Stomach (tissue), 4 donors: ENCODE data around the gene COL12A1.

Experiments used
- CTCF ChIP-seq, 7 experiments: fragments of 450-650 bp in 4 of 7; fragments of 200-600 bp in 3 of 7; sonication (generic) in 3 of 7; IDR thresholded peaks; one replicate each; pipeline ENCODE4 v1.5.1; 2016 to 2019; ENCODE audit warnings: antibody characterized with exemption in 7 of 7, control low read depth in 2 of 7, mild to moderate bottlenecking in 1 of 7
- POLR2A ChIP-seq, 4 donors: fragments of 450-650 bp; IDR thresholded peaks; one replicate each; pipeline ENCODE4 v1.6.1; 2016; ENCODE audit warnings: antibody characterized with exemption in 4 of 4, control low read depth in 2 of 4, mild to moderate bottlenecking in 1 of 4, moderate library complexity in 1 of 4

GRCh38 chr6:75222261-75222660, 16.4 kb upstream of the COL12A1 start:
- TF ChIP-seq POLR2A (IDR thresholded peaks at IDR 0.05) (no peak), CTCF (IDR thresholded peaks at IDR 0.05) (no peak)
